H54 (cell line): Measurements from ENCODE around the gene LDLRAP1.
A peak's percentile ranks its signal among the peaks of the same experiment; 100 is the strongest.

Experiments used
- DNase-seq: peaks from one replicate; pipeline ENCODE4 v3.0.0; 2011; ENCODE audit warnings: low spot score, mixed read lengths; ENCODE audit not compliant: insufficient read length
- FAIRE-seq: peaks from 3 replicates; lab custom pipeline; 2011; peaks lifted over from hg19 to GRCh38; lab: Jason Lieb, UNC
- POLR2A ChIP-seq: IDR thresholded peaks from 2 replicates; pipeline ENCODE4 v1.6.1; 2011; ENCODE audit warnings: low read depth, mild to moderate bottlenecking, low read length

Gene LDLRAP1

DNA sequence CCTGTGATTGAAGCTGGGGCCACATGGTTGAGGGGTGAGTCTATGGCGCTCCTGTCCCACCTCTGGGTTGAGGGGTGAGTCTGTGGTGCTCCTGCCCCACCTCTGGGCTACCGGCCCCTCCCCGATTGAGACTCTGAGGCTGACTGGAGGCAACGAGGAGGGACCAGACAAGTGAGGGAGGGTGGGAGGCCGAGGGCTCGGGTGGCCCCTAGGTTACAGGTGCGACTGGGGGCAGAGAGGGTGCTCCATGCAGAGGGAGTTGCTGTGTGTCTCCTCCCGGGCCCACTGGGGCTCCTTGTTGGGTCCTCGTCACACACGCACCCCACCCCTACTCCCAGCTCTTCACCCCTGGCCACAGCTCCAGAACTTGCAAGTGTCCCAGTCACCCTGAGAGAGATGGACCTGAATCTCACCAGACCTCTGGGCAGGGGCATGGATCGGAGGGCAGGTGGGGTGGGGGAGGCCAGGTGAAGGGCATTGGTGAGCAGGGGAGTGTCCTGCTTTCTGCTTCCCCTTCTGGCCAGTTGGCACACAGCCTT is 12.8 kb downstream of the LDLRAP1 start:
- DNase-seq (no peak), FAIRE-seq (no peak)
- no peak for TF ChIP-seq POLR2A

DNA sequence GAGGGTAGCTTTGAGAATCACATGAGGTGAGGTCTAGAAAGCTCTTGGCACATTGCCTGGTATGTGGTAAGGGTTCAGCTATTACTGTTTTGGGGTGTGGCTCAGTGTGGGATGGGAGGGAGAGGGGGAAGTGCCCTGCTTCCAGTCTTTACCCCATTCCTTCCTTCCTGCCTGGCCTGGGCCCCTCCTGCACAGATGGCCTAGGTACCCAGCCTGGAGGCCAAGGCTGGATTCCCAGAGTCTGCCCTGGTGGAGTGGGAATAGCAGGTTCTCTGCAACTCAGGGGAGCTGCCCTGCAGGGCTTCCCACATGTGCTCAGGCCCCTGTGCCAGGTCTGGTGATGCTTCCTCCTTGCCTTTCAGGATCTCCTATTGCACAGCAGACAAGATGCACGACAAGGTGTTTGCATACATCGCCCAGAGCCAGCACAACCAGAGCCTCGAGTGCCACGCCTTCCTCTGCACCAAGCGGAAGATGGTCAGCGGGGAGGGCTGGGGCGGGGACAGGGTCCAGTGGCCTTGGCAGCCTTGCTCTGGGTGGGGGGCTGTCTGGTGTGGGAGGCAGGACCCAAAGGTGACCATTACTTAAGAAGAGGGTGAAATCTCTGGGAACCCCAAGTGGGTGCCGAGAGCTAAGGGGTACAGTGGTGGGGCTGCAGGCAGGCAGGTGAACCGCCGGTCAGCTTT is 13.5 kb downstream of the LDLRAP1 start:
- peak; percentile 61 for FAIRE-seq
- DNase-seq, result no peak
- no peak for TF ChIP-seq POLR2A

DNA sequence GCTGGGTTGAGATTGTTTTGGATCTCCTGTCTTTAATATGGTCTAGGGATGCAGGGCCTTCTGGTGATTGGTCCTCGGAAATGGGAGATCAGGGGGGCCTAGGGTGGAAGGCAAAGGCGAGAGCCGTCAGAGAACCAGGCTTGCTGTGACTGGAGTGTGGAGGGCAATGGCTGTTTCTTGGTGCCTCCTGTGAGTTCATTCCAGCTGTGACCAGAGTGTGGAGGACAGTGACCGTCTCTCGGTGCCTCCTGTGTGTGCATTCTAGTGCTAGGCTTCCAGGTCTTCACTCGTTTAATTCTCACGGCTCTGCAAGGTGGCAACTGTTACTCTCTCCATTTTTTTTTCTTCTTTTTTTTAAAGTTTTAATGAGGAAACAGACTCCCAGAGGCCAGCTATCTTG is 14.1 kb downstream of the LDLRAP1 start:
- FAIRE-seq (no peak), DNase-seq (no peak)
- no peak for TF ChIP-seq POLR2A

DNA sequence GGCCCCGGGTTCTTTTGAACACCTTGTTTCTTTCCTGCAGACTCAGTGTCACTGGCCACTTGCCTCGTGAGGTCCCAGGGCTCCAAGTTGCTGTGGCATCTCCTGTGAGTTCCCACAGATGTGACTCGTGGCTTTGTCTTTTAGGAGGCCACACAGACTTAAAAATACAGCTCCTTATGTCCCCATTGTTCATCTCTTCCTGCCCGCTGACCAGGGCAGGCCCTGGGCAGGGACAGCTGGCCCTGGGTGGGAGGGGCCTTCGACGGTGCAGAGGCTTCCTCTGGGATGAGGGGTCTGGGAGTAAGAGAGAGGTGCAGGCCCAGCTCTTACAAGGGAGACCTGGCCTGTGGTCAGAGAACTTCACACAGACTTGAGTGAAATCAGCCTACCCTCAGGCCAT is 15.6 kb downstream of the LDLRAP1 start:
- no peak for TF ChIP-seq POLR2A
- no peak for FAIRE-seq
- DNase-seq, result no peak

DNA sequence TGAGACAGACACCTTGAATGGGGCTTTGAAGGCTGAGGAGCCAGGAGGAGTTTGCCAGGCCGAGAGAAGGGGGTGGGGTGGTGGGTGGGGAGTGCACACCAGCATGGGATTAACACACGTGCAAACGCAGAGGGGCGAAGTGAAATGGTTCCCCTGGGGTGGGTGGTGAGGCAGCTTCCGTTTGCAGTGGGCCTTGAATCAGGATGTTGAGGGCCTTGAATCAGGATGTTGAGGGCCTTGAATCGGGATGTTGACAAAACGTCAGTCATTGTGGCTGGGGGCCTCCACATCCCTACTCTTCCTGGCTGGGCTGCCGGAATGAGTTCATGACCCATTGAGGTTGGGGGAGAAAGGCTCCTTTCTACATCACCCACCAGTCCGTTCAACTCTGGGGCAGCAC is 16.6 kb downstream of the LDLRAP1 start:
- no peak for TF ChIP-seq POLR2A
- no peak for FAIRE-seq
- DNase-seq, result no peak

DNA sequence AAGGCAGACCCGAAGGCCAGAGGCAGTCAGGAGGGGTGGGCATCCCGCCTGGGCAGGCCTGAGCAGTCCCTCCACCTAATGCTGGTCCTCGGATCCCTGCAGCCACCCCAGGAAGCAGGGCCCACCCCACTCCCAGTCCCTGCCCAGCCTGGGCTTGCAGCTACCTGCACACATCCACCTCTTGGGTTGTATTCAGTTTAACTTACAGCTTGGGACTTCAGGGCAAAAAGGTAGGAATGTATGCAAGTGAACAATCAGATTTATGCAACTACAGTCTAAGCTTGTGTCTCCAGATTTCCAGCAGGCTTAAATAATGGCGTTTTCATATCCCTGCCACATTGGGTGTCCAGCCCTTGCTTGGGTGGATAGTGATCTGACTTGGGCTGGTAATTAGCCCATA is 17.4 kb downstream of the LDLRAP1 start:
- TF ChIP-seq POLR2A, result no peak
- no peak for FAIRE-seq
- DNase-seq, result no peak

DNA sequence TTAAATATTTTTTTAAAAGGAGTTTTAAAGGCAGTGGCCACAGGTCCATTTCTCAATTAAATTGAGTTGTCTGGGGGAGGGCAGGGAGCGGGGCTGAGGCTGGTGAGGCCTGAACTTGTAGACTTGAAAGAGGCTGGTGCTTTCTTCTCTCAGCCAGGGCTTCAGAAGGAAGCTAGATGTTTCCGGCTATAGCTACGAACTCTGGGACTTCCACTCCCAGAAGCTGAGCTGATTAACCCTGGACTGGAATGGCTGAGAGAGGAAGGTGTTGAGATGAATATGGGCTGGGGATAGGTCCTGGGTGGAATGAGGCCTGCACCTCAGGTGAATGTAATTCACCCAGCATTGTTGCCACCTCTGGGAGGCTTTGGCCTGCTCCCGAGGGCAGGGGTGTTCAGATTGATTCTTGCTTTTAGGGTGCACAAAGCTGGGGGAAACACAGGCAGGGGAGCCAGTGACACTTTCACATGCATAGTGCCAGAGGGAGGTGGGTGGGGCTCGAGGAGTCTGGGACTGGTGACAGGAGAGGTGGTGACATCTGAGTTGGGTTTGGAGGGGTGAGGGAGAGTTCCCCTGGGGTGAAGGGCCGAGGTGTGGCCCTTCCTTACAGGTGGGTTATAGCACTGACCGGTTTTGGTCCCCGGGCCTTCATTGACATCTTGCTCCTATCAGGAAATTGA is 18.2 kb downstream of the LDLRAP1 start:
- DNase-seq (no peak), FAIRE-seq (no peak)
- TF ChIP-seq POLR2A, result no peak

DNA sequence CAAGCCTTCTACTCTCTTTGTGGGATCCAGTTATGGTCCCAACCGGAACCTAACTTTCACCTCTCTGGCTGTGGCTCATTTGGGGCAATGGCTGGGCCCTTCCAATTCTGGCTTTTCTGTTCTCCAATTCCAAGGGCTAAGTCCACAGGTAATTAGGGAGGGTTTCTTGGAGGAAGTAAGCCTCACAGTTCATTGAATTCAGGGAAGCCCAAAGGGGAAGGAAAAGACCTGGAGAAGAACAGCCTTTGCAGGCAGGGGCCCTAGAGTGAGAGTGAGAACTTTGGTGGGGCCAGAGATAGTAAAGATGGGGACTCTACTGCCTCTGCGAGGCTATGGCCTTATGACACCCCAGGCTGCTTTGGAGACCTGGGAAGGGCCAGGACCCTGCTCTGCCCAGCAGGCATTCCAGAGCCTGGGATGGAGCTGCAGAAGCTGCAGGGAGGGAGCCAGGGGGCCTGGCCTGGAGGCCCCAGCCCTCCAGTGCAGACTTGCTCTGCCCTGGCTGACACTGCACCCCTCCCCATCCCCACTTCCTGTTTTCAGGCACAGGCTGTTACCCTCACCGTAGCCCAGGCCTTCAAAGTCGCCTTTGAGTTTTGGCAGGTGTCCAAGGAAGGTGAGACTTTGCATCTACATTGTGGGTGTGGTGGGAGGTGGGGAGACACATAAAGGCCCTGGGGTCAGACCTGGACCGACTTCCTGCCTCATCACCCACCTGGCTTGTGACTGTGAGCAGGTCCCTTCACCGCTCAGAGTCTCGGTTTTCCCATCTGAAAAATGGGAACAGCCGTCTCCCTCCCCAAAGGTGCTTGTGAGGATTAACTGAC is 18.9 kb downstream of the LDLRAP1 start:
- no peak for FAIRE-seq
- no peak for DNase-seq
- TF ChIP-seq POLR2A, result no peak

DNA sequence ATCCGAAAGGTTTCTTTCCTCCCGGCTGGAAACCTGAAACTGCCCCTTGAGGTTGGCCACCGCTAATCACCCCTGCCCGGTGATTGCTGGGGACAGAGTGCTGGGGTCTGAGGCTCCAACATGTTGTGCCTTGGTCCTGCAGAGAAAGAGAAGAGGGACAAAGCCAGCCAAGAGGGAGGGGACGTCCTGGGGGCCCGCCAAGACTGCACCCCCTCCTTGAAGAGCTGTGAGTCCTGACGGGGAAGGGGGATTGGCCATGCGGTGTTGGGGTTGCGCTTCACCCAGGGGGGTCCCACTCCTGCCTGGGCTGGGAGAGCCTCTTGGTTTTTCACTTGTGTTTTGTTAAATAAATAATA is 19.5 kb downstream of the LDLRAP1 start:
- DNase-seq, result no peak
- no peak for TF ChIP-seq POLR2A
- no peak for FAIRE-seq

DNA sequence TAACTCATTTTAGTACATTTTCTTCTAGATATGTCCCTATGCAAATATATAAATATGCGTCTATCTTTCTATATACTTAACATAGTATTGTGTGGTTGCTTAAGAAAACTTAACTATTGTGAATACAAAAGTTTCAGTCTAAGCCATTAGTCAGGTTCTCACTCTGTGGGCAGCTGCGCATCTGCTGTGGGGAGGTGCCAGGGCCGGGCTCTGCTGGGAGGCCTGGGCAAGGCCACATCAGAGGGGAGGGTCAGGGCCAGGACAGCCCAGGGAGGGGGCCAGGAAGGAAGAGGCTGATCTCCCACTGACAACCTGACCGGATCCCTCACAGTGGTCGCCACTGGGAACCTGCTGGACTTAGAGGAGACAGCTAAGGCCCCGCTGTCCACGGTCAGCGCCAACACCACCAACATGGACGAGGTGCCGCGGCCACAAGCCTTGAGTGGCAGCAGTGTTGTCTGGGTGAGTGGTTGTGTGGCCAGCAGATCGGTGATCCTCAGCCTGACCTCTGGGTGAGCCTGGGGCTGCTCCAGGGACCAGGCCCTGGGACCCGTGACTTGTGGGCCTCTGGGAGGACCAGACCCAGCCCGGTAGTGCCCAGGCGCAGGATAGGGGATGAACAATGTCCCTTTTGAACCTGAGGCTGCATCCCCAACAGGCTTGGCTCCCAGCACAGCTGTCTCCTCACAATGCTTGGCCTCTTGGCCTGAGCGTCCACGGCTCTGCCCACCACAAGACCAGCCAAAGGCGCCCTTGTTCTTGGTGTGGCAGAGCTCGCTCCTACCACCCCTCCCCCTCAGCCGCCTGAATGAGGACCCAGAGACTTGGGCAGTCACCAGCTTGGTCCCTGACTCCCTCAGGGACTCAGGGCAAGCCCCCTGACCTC is 20.2 kb downstream of the LDLRAP1 start:
- no peak for TF ChIP-seq POLR2A
- DNase-seq (no peak), FAIRE-seq (no peak)

DNA sequence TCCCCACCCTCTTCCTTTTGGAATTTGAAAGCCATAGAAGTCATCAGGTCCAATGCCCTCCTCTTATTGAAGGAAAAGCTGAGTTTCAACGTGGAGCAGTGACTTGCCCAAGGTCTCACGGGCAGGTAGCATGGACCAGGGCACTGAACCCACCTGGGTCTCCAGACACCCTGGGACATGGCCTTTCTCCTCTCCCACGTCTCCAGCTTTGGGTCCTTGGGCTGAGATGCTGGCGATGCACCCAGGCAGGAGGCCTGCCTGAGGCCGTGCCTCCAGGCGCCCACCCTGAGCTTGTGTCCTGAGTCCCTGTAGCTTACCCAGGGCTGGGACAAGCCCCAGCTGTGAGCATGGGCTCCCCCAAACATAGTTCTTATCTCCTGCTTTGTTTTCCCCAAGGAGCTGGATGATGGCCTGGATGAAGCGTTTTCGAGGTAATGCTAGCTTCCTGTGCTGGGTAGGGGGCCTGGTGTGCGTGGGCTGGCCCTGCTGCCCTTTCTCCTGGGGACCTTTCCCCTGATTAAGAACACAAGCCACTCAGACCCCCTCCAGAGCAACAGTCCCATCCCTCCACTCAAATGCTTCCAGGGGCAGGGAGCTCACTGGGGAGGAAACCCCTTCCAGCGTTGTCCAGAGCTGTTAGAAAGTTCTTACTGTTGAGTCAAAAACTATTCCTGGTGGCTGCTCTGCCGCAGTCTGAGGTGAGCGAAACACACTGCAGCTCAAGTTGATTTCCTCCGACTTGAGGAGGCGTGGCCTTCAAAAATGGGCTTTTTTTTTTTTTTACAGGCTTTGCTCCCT is 21.6 kb downstream of the LDLRAP1 start:
- FAIRE-seq (no peak), DNase-seq (no peak)
- TF ChIP-seq POLR2A, result no peak

DNA sequence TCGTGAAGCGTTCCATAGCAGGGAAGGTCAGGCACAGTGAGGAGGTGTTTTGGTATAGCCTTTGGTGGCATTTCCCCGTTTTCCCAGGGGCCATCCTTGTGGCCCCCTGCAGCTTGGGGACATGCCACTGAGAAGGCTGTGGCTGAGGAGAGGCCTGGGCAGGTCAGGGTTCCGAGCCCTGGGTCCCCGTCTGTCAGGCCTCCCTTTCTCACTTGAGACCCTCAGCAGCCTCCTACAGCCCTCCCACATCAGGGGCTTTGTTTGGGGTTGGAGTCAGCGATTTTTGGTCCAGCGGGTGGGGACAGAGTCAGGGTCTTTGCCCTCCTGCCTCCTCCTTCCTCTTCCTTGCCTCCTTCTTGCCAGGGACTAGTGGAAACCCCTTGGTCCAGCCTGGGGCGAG is 22.2 kb downstream of the LDLRAP1 start:
- no peak for FAIRE-seq
- DNase-seq, result no peak
- TF ChIP-seq POLR2A, result no peak
